HG02970 (cell line): ENCODE data around the gene RRAS.
A peak's percentile ranks its signal among the peaks of the same experiment; 100 is the strongest.

Source experiments
- ATAC-seq: cut with Tn5 transposase; IDR thresholded peaks from one replicate; pipeline ENCODE4 v1.9.1; 2021; ENCODE audit warnings: mild to moderate bottlenecking, moderate library complexity, moderate number of reproducible peaks; ENCODE audit not compliant: unreplicated experiment, low FRiP score

Gene RRAS

GRCh38 chr19:49597703-49597974 is 42.3 kb downstream of the RRAS start:
- ATAC-seq, result no peak

DNA sequence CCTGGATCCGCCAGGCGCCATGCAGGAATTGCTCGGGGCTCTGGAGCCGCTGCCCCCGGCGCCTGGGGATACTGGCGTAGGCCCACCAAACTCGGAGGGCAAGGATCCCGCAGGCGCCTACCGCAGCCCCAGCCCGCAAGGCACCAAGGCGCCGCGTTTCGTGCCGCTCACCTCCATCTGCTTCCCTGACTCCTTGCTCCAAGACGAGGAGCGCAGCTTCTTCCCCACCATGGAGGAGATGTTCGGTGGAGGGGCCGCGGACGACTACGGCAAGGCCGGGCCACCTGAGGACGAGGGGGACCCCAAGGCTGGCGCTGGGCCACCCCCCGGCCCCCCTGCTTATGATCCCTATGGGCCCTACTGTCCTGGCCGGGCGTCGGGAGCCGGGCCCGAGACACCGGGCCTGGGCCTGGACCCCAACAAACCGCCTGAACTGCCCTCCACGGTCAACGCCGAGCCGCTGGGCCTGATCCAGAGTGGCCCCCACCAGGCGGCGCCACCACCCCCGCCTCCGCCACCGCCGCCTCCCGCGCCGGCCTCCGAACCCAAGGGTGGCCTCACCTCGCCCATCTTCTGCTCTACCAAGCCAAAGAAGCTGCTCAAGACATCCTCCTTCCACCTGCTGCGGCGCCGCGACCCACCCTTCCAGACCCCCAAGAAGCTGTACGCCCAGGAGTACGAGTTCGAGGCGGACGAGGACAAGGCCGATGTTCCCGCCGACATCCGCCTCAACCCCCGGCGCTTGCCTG is 42.8 kb downstream of the RRAS start:
- no peak for ATAC-seq

DNA sequence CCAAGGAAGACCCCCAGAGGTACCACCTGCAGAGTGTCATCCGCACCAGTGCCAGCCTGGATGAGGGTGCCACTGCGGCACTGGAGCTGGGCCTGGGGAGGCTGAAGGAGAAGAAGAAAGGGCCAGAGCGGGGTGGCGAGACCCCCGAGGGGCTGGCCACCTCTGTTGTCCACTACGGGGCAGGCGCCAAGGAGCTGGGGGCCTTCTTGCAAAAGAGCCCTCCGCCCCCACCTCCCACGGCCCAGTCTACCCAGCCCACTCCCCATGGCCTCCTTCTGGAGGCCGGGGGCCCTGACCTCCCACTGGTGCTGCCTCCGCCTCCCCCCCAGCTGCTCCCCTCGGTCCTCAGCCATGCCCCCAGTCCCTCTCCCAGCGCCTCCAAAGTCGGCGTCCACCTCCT is 43.5 kb downstream of the RRAS start:
- ATAC-seq, result no peak

DNA sequence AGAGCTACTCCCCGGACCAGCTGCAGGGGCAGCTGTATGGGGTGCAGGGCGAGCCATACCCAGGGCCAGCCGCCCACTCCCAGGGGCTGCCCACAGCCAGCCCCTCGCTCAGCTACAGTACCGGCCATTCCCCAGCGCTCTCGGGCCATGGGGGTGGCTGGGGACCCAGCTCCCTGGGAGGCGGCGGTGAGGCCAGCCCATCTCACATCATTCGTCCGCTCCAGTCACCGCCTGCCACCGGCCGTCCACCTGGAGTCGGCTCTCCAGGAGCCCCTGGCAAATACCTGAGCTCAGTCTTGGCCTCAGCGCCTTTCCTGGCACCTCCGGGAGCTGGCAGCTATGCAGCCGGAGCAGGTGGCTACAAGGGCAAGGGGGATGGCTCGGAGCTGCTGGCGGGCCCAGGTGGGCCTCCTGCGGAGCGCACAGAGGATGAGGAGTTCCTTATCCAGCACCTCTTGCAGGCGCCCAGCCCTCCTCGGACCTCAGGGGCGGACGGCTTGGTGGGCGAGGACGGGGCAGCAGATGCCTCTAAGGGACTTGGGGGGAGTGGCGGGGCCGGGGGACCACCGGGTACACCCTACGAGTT is 44.0 kb downstream of the RRAS start:
- ATAC-seq, result no peak

GRCh38 chr19:49594993-49595818 is 44.7 kb downstream of the RRAS start:
- ATAC-seq, result no peak

DNA sequence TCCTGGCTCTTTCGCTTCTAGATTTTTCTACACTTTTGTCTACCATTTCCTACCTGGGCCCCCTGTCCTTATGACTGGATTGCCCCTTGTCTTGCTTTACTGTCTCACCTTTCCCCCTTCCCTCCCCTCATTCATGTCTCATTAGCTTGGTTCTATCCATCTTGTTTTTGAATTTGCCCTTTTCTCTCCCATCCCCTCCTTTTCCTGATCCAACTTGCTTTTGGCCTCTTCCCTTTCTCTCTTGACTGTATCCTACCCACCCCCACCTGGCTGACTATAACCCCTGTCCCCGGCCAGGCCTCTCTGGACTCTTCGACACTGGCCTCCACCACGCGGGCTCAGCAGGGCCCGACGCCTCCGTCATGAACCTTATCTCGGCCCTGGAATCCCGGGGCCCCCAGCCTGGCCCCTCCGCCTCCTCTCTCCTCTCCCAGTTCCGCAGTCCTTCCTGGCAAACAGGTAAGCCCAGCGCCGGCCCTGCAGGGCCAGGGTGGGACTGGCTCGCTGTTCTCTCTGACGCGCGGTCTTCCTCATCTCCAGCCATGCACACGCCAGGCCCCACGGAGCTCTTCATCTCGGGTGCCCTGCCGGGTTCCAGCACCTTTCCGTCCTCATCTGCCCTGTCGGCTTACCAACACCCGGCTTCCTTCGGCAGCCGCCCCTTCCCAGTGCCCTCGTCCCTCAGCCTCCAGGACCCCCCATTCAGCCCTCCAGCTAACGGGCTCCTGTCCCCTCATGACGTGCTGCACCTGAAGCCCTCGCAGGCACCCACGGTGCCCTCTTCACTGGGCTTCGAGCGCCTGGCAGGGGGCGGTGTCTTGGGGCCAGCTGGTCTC is 45.6 kb downstream of the RRAS start:
- no peak for ATAC-seq

GRCh38 chr19:49593233-49594113 is 46.5 kb downstream of the RRAS start:
- peak; percentile 46 for ATAC-seq

DNA sequence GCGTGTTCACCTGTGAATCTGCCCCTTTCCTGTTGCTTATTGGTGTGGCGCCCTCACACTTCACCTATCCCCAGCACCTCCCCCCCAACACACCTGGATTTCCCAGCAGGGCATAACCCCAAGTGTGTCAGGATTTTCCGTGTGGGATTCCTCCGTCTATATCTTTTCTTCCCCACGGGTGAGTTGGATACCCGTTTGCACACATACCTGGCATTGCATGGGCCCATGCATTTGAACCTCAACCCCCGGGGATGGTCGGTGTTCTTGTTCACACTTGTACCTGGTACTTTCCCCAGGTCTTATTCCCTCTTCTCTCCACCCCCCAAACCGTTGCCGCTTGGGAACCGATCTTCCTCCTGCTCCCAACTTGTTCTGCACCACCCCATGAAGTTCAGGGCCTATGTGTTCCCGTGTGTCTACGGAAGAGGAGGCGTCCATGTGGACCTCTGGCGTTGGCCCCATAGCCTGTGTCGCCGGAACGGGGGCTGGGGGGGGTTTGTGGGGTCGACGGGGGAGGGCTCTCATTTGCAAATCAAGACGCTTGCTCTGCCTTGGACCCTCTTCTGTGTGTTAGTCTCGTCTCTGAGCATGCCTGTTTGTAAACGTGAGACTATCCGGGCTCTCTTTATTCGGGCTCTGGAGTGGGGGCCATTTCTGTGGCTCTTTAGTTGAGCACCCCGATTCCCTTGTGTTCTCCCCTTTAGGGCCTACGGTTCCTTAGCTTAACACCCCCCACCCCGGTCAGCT is 47.3 kb downstream of the RRAS start:
- ATAC-seq, result no peak

- no peak for ATAC-seq
These were observed 48.0 kb downstream of the RRAS start for GRCh38 chr19:49591731-49592485.

DNA sequence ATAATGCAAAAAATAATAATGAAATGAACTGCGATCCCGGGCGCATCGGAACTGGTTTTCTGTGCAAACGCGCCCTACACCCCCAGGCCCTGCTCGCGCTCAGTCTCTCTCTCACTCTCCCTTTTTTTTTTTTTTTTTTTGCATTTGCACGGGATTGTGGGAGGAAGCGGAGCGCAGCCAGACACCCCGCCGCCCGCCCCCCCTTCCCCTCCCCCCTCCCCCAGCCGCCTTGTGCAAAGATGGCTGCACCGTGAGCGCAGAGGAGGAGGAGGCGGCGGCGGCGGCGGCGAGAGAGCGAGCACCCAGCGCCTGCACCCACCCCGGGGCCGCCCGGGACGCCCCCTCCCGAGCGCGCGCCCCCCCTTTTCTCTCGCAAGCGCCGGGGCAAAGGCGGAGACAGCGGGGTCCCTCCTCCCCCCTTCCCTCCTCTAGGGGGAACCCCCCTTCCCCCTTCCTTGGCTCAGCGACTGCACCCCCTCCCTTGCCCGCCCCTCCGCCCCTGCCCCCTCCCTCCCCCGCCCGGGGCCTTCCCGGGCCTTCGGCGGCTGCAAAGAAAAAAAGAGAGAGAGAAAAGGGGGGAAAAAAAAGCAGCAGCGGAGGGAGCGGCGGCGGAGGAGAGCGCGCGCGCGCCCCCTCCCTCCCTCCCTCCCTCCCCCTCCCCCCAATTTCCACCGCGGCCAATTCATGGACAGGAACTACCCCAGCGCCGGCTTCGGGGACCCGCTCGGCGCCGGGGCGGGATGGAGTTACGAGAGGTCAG is 48.8 kb downstream of the RRAS start, which contains the start of gene PRR12:
PRR12 (plus strand) TSS at position 212 of the 760 bp plus-strand sequence; CDS start at position 685, 473 bp downstream.
- no peak for ATAC-seq

- peak; percentile 59 for ATAC-seq
These were observed 49.6 kb downstream of the RRAS start for GRCh38 chr19:49590071-49590970.

- no peak for ATAC-seq
These were observed 50.4 kb downstream of the RRAS start for GRCh38 chr19:49589502-49589905.

- ATAC-seq, result no peak
These were observed 51.4 kb downstream of the RRAS start for GRCh38 chr19:49588365-49589122.

- no peak for ATAC-seq
These were observed 52.7 kb downstream of the RRAS start for GRCh38 chr19:49587227-49587626.
